ENCODE measurements around the gene ARHGAP10.
"Not testable (repeated sequence)": the region's sequence is repeated elsewhere in the genome, so short reads cannot be mapped to it uniquely, and the experiment has no call there.

ARHGAP10 gene

DNA sequence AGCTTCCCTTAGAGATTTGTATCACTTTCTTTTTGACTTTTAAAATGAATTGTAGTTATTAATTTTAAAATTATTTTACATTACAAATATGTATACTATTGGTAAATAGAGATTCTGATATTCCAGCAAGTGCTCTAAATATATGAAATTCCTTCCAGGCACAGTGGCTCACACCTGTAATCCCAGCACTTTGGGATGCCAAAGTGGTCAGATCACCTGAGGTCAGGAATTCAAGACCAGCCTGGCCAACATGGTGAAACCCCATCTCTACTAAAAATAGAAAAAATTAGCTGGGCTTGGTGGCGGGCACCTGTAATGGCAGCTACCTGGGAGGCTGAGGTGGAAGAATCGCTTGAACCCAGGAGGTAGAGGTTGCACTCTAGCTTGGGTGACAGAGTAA lies 180.2 kb downstream of the ARHGAP10 start:
- not testable (repeated sequence) for DNase-seq (ENCODE audit: low read depth)

GRCh38 chr4:147913137-147913536 lies 181.2 kb downstream of the ARHGAP10 start:
- no peak for DNase-seq (ENCODE audit: low read depth)

GRCh38 chr4:147916351-147916750 lies 184.5 kb downstream of the ARHGAP10 start:
- peak; percentile 62 for DNase-seq (ENCODE audit: low read depth)

DNA sequence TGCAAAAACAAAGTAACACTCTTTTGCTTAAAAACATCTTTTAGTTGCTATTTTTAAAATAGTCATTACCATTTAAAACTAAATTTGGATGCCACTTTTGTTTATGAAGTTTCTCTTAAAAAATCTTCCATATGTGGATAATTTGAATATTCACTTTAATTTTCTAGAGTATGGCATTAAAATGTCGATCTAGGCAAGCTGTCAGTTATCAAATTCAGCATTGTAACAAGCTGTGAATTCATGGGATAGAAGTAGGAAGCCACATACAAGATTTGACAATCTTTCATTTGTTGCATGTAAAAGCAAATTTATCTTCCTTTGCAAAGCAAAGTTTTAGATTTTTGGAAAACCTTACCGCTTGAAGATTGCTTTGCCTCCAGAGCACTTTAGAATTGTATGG lies 191.5 kb downstream of the ARHGAP10 start:
- DNase-seq (ENCODE audit: low read depth), result no peak

DNA sequence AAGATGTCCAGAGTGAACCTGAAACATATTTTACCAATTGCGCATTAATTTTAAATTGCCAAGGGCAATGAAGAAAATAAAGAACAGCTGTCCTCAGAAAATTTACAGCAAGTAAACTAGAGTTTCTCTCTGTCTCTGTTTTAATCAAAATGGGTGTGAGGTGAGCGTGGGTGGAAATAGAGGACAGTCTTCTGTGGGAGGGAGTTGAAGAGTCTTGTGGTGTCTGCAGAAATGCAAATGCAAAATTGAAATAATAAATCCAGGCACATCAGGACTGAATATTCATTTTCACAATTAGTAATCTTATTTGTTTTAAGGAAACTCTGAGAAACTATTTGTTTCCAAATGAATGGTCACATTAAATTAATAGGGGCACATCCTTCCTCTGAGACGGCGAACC lies 192.0 kb downstream of the ARHGAP10 start:
- DNase-seq (ENCODE audit: low read depth), result no peak

GRCh38 chr4:147924604-147925412 lies 192.9 kb downstream of the ARHGAP10 start:
- no peak for DNase-seq (ENCODE audit: low read depth)

DNA sequence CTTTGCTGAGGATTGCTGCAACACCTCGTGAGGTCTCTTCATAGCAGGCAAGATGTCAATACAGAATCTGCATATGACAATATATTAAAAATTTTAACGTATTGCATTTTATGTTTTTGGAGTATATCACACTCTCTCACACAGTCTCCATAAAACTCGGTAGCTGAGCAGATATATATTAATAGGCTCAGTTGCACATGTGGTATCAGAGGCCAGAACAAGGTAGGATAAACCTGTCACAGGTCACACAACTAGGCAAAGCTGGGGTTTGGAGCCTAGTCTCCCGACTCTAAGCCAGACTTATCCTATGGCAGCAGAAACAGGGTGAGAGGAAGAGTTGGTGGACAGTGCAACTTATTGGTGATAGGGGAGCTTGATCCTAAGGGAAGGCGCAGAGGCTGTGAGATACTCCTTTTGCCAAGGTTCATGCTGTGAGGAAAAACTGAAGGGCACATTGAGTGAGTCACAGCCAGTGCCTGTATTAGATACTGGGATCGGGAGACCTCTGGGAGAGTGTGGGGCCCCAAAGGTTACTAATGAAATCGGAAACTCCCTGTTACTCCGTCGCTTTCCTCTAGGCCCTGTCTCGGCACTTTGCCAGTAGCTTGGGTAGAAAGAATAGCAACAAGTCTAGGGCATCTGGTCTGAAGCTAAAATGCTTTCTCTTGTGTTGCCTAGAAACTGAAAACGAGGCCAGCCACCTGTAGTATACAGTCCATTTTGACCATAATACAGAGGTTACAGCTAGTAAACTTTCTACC lies 195.7 kb downstream of the ARHGAP10 start:
- DNase-seq (ENCODE audit: low read depth), result no peak

DNA sequence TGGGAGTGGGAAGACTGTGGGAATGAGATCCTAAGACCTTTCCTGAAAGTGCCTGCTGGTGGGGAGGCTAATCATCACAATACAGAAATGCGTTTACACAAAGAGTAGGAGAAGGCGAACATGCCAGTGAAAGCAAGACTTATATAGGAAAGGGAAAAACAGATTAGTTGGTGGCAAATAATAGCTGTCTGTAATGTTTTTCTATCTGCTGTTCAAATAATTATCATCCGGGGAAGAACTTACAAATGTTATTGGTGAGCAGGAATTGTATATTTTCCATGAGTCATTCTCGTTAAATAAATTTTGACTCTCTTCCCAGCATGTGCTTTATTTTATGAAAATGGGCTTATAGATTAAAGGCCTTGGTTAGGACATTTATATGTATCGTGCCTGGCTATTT lies 196.5 kb downstream of the ARHGAP10 start:
- no peak for DNase-seq (ENCODE audit: low read depth)

DNA sequence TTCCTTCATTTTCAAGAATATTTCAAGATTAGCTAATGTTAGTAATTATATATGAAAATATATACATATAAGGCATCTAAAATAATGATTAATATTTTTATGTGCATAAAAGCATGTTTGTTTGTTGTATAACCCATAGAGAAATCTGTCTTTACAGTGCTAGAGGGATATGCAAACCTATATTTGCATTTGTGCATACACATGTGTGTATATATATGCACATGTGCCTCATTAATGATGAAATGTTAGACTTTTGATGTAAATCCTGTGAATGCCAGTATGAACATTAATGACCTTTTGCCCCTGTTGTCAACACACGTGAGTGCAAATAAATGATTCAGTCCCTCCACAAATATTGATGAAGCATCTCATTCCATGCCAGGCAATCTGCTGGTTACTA lies 197.9 kb downstream of the ARHGAP10 start:
- no peak for DNase-seq (ENCODE audit: low read depth)

DNA sequence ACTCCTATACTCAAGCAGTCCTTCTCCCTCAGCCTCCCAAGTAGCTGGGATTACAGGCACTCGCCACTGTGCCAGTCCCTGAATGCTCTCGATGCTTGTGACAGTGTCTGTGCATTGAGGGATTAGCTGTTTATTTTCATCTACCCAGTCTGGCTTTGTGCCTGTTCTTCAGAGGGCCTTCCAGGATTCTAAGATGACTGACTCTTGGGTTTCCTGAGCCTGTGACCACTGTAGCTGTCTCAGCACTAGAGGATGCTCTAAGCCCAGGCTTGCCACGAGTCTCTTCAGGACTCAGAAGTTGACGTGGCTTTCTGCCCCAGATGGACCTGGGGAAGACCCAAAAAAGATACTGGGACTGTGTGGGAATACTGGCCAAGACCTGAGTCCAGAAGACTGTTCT lies 201.4 kb downstream of the ARHGAP10 start:
- DNase-seq (ENCODE audit: low read depth), result no peak

DNA sequence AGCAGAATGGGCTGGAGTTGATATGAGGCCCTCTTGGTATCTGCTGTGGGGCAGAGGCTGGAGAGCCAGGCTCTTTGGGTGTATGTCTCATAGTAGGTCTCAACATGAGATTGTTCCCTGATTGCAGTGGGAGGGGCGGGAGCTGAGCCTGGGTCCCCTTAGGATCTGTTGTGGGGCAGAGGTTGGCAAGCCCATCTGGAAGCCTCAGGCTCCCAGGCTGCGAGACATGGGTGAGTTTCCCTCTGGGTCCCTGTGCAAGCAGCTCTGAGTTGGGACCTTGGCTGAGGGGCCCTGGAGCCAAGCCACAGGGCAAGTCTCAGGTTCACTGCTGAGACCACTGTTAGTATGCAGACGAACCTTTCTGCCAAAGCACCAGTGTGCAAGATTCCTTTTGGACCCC lies 201.9 kb downstream of the ARHGAP10 start:
- no peak for DNase-seq (ENCODE audit: low read depth)

DNA sequence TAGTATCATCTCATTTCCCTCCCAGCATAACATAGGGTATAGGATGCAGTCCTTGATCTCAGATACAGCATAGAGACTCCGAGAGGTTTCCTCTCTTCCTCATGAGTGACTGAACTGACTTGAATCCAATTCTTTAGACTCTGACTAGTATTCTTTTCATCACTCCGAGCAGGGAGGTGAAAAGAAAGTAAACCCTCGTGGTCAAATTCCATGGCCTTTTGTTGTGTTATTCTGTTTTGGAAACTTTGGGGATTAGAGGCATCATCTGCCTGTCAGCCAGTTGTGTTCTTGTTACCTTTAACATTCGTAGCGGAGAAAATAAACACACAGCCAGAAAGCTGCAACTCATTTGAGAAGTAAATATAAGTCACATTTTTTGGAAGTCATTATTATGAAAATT lies 206.6 kb downstream of the ARHGAP10 start:
- no peak for DNase-seq (ENCODE audit: low read depth)

DNA sequence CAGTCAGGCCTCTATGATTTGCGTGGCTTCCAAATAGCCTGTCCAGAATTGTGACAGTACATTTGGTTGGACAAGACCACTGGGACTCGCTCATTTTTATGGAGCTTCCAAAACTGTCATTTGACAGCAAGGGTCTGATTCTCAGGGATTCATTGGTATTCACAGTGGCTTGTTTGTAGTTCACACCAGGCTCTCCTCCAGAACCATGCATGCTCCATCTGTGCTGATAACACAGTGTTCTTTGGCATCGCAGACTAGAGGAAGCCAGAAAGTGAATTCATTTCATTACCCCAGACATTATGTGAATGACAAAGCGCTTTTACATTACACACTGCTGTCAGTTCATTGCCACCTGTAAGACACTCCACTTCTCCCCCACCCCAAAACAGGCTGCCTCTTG lies 208.3 kb downstream of the ARHGAP10 start:
- DNase-seq (ENCODE audit: low read depth), result no peak

GRCh38 chr4:147941373-147941772 lies 209.5 kb downstream of the ARHGAP10 start:
- DNase-seq (ENCODE audit: low read depth), result no peak

- DNase-seq (ENCODE audit: low read depth), result no peak
These were observed 210.8 kb downstream of the ARHGAP10 start for GRCh38 chr4:147942729-147943128.

DNA sequence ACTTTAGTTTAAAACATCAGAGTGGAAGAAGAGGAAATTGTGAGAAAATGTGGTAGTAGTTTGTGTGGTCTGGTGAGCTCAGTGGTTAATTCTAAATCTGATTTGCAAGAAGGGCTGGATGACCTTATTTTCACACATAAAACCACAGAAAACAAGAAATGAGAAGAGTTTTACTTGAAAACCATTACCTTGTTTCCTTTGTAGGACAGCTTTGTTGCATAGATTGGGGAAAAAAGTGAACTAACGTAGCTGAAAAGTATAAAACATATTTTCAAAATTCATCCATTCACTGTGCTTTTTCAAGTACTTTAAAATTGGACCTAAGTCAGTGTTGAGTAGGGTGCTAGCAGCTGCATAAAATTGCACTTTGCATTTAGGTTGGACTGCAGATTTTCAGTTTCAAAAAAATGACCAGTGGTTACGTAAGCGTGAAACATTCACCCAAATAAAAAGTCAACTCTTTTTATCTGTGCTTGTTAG lies 211.3 kb downstream of the ARHGAP10 start:
- DNase-seq (ENCODE audit: low read depth), result no peak

GRCh38 chr4:147944249-147944648 lies 212.4 kb downstream of the ARHGAP10 start:
- DNase-seq (ENCODE audit: low read depth), result no peak

GRCh38 chr4:147944670-147945260 lies 212.9 kb downstream of the ARHGAP10 start:
- no peak for DNase-seq (ENCODE audit: low read depth)

- no peak for DNase-seq (ENCODE audit: low read depth)
These were observed 216.4 kb downstream of the ARHGAP10 start for GRCh38 chr4:147948336-147948735.

DNA sequence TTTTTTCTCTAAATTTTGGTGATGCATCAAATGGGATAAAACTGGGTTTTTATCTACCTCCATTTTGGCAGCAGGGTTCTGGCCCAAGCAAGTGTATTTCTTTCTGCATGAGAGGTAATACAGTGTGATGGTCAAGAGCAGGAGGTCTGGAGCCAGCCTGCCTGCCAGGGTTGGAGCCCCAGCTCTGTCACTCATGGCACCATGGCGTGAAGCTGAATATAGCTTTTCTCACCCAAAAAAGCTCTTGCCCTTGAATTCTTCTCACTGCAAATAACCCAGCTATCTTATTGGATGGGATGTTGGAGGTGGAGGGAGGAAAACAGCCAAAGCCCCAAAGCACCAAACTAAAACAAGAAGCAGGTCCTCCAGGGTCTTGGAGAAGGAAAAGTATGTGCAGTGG lies 218.4 kb downstream of the ARHGAP10 start:
- DNase-seq (ENCODE audit: low read depth), result no peak

DNA sequence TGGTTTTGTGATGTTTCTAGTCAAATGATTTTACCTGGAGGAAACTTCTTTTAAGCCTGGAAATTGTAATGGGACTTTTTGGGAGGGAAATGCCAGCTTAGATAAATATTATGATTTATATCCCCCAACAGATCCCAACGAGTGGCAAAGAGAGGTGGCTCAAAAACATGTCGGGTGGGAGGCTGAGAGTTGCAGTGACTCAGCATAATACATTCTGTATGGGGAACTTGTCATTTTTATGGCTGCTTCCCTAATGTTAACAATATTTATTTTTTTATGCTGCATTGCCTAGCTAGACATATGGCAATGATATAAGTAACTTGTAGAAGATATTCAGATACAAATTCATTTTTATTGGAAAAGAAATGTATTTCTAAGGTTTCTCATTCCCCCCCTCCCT lies 219.0 kb downstream of the ARHGAP10 start:
- no peak for DNase-seq (ENCODE audit: low read depth)

GRCh38 chr4:147954850-147955249 lies 223.0 kb downstream of the ARHGAP10 start:
- no peak for DNase-seq (ENCODE audit: low read depth)

Data from GM04503 (cell line).